WI38 (cell line): Measurements from ENCODE around the gene SVEP1.

Experiments used
- H3K4me3 ChIP-seq: 2 replicates; pipeline ENCODE4 v1.5.1; 2011; ENCODE audit warnings: low read depth, mild to moderate bottlenecking, control low read depth, low read length
- TF ChIP-seq, protein P1 (sequence below): IDR thresholded peaks from 2 replicates; pipeline ENCODE4 v1.5.1; 2012; ENCODE audit warnings: low read depth, mild to moderate bottlenecking, control low read depth, low read length

Gene SVEP1

DNA sequence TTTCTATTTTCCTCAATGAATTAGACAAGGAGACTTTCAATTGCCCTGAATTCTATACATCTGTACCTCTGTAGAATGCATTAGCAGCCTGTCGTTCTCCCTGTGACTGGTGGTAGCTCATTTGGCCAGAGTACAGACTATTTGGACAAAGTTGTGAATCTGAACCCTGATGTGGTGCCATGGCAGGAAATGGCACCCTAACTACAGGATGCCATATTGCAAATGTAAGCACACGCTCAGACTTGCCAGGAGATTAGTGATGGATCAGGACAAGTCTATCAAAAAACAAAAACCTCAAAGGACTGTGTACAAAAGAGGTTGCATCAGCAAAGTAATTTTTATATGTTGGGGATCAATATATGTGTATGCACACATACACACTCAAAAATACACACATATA is 58.3 kb downstream of the SVEP1 start:
- no peak overlapping the region for H3K4me3 ChIP-seq
- TF ChIP-seq, protein P1, sequence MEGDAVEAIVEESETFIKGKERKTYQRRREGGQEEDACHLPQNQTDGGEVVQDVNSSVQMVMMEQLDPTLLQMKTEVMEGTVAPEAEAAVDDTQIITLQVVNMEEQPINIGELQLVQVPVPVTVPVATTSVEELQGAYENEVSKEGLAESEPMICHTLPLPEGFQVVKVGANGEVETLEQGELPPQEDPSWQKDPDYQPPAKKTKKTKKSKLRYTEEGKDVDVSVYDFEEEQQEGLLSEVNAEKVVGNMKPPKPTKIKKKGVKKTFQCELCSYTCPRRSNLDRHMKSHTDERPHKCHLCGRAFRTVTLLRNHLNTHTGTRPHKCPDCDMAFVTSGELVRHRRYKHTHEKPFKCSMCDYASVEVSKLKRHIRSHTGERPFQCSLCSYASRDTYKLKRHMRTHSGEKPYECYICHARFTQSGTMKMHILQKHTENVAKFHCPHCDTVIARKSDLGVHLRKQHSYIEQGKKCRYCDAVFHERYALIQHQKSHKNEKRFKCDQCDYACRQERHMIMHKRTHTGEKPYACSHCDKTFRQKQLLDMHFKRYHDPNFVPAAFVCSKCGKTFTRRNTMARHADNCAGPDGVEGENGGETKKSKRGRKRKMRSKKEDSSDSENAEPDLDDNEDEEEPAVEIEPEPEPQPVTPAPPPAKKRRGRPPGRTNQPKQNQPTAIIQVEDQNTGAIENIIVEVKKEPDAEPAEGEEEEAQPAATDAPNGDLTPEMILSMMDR, result no peak

DNA sequence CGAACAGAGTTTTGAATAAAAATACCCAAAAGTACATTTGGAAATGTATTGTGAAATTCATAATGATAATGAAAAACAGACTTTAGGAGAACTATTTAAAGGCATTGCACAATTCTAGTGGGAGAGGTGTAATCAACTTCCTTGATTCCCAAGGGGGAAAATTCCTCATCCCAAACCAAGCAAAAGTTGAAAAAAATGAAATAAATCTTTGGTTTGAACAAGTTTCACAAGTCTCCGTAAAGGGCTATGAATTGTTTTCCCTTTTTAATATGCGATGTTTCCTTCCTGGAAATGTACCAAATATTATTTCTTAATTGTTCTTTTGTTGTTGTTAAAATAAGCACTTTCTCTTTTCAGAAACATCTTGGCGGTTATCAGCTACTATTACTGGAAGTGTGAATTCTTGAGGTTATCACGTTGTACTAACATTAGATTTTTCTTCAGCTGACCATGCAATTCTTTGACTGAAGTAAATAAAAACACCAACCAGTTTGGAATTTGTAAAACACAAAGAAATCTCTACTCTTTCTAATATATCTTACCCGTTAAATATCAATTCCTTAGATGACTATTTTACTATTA is 59.3 kb downstream of the SVEP1 start:
- TF ChIP-seq, protein P1, result no peak
- no peak overlapping the region for H3K4me3 ChIP-seq

DNA sequence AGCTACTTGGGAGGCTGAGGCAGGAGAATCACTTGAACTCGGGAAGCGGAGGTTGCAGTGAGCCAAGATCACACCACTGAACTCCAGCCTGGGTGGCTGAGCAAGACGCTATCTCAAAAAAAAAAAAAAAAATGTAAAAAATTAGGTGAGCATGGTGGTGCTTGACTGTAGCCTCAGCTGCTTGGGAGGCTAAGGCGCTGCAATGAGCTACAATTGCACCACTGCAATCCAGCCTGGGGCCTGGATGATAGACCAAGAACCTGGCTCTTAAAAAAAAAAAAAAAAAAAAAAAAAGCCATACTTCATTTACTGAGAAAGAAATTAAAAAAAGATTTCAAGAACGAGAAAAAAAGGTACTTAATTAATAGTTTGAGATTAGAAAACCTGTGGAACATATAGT is 62.1 kb downstream of the SVEP1 start:
- no peak overlapping the region for H3K4me3 ChIP-seq
- TF ChIP-seq, protein P1, result no peak

DNA sequence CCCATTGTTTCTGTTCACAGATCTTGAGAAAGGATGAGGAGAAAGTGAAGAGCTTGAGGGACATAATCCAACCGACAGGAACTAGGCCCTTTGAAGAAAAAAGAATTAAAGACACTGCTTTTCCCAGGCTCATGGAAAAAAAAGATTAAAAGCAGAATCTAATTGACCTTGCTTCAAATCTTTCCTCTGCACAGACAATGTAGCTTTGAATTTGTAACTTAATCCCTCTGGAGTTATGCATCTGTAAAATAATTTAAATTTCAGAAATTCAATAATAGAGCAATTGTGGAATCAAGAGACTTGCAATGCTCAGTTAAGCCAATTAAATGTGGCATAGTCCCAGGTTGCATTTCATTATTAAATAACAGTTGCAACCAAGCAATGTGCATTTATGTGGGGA is 64.6 kb downstream of the SVEP1 start:
- no peak overlapping the region for H3K4me3 ChIP-seq
- TF ChIP-seq, protein P1, result no peak

DNA sequence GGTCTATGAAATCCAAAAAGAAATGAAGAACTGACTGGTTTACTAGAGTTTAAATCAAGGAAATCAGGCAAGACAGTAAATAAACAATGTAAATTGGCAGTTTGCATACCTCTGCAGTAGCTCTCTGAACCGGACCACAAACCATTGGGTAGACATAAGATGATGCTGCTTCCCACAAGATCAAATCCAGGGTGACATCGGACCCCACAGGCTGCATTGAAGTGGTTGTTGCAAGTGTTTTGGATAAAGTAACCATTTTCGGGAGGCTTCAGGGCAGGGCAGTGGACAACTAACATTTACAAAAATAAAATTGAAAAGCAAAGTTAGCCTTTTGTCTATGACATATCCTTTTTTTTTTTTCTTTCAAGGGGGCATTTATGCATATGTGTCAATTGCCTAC is 66.7 kb downstream of the SVEP1 start:
- TF ChIP-seq, protein P1, result no peak
- H3K4me3 ChIP-seq, result no peak overlapping the region

DNA sequence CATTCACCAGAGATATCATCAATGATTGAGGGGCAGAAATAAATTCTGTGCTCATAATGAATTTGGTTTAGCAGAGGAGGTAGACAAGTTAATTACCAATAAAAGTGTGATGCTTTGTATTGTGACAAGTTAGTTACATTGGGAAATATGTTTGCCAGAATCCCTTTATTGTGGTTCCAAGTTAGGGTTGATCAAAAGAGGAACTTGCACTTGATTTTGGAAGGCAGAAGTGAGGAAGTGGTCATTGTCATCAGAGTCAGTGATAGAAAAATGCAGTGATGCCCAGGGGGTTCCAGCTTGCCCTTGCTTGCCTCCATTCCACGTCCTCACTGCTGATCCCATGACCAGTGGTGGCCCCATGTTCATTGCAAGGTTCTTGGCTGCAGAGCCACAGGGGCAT is 69.7 kb downstream of the SVEP1 start:
- H3K4me3 ChIP-seq, result no peak overlapping the region
- TF ChIP-seq, protein P1, result no peak

DNA sequence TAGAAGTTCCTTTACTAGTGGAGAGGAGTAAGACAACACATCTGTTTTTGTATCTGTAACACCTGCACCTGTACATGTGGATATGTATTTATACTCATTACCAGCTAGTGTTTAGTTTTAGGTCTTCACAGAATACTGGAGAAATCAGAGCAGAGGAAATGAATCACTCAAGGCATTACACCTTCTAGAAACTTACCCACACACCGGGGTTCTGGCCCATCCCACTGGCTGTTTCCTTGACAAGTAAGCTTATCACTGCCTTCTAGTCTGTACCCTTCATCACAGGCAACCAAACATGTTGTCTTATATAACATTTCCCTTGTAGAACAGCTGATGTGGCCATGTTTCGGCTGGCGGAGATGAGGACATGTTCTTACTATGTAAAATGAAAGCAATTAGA is 76.7 kb downstream of the SVEP1 start:
- TF ChIP-seq, protein P1, result no peak
- H3K4me3 ChIP-seq, result no peak overlapping the region
